Mammary epithelial cell (primary cell): ENCODE measurements around the gene CEBPA.

Experiments
- EZH2 ChIP-seq: IDR thresholded peaks from 2 replicates; pipeline ENCODE4 v1.6.1; 2012; ENCODE audit warnings: low read length, inconsistent platforms, borderline replicate concordance
- TF ChIP-seq, protein P1 (sequence below), 2 donors: IDR thresholded peaks in 1 of 2; conservative IDR thresholded peaks in 1 of 2; 2 replicates each; pipeline ENCODE4 v1.5.1; 2011 to 2012; ENCODE audit warnings: inconsistent platforms in 2 of 2, low read length in 2 of 2, mild to moderate bottlenecking in 2 of 2, control low read depth in 1 of 2, low read depth in 1 of 2; ENCODE audit not compliant: insufficient read depth in 1 of 2; ENCODE audit errors: extremely low read depth in 1 of 2

GRCh38 chr19:33310606-33311325 lies 8.4 kb upstream of the CEBPA start:
- TF ChIP-seq, protein P1, sequence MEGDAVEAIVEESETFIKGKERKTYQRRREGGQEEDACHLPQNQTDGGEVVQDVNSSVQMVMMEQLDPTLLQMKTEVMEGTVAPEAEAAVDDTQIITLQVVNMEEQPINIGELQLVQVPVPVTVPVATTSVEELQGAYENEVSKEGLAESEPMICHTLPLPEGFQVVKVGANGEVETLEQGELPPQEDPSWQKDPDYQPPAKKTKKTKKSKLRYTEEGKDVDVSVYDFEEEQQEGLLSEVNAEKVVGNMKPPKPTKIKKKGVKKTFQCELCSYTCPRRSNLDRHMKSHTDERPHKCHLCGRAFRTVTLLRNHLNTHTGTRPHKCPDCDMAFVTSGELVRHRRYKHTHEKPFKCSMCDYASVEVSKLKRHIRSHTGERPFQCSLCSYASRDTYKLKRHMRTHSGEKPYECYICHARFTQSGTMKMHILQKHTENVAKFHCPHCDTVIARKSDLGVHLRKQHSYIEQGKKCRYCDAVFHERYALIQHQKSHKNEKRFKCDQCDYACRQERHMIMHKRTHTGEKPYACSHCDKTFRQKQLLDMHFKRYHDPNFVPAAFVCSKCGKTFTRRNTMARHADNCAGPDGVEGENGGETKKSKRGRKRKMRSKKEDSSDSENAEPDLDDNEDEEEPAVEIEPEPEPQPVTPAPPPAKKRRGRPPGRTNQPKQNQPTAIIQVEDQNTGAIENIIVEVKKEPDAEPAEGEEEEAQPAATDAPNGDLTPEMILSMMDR (conservative IDR thresholded peaks at IDR 0.05 in 1 of 2, IDR thresholded peaks at IDR 0.05 in 1 of 2; ENCODE audit: extremely low read depth in 1 of 2, insufficient read depth in 1 of 2, low read depth in 1 of 2, low read length in 2 of 2): peak in 1 of 2 donors; percentile 26
- no peak for TF ChIP-seq EZH2
